HepG2 (cell line): ENCODE data around the gene PROX1. TPM values are rescaled to one million over a fixed set of nuclear protein-coding genes. Genes with fewer than 3 reads are reported as not detected.

Experiments
- ATAD3A ChIP-seq: sonication (generic); formaldehyde crosslinking; IDR thresholded peaks from 2 replicates; pipeline ENCODE4 v1.4.0; 2020; ENCODE audit warnings: missing genetic modification reagents
- FOXA1 ChIP-seq, 2 experiments: fragments of 450-650 bp in 1 of 2; sonication (generic) in 1 of 2; formaldehyde crosslinking in 1 of 2; IDR thresholded peaks; 2 replicates each; pipeline versions ENCODE4 v1.4.0 to v1.6.1; 2016 to 2020; ENCODE audit warnings: missing genetic modification reagents in 1 of 2
- HDAC2 ChIP-seq: sonication (generic); formaldehyde crosslinking; IDR thresholded peaks from 2 replicates; pipeline ENCODE4 v1.4.0; 2020; ENCODE audit warnings: missing genetic modification reagents
- HNF1A ChIP-seq, 2 experiments: sonication (generic) in 1 of 2; formaldehyde crosslinking in 1 of 2; IDR thresholded peaks; 2 replicates each; pipeline versions ENCODE4 v1.4.0 to v1.6.1; 2016 to 2020; ENCODE audit warnings: borderline replicate concordance in 1 of 2, low read depth in 1 of 2, mild to moderate bottlenecking in 1 of 2, missing genetic modification reagents in 1 of 2
- MAFG ChIP-seq: sonication (generic); formaldehyde crosslinking; IDR thresholded peaks from 2 replicates; pipeline ENCODE4 v1.5.1; 2020; ENCODE audit warnings: mild to moderate bottlenecking, missing genetic modification reagents
- PREB ChIP-seq: sonication (generic); formaldehyde crosslinking; IDR thresholded peaks from 2 replicates; pipeline ENCODE4 v1.4.0; 2020; ENCODE audit warnings: missing genetic modification reagents
- PTBP1 ChIP-seq: fragments of 200-400 bp; formaldehyde crosslinking; IDR thresholded peaks from 2 replicates; pipeline ENCODE4 v1.6.1; 2018; ENCODE audit warnings: low read length, low read depth; ENCODE audit not compliant: poor library complexity, severe bottlenecking
- RAD51 ChIP-seq: fragments of 450-650 bp; IDR thresholded peaks from 2 replicates; pipeline ENCODE4 v1.6.1; 2016; ENCODE audit warnings: borderline replicate concordance
- SNAPC4 ChIP-seq: sonication (generic); formaldehyde crosslinking; IDR thresholded peaks from 2 replicates; pipeline ENCODE4 v1.4.0; 2020; ENCODE audit warnings: mild to moderate bottlenecking, missing genetic modification reagents
- ZBTB33 ChIP-seq: sonication (generic); formaldehyde crosslinking; IDR thresholded peaks from 2 replicates; pipeline ENCODE4 v1.4.0; 2020; ENCODE audit warnings: missing genetic modification reagents
- ZNF678 ChIP-seq: sonication (generic); formaldehyde crosslinking; IDR thresholded peaks from 2 replicates; pipeline ENCODE4 v1.4.0; 2020; ENCODE audit warnings: mild to moderate bottlenecking, missing genetic modification reagents
- ZNF710 ChIP-seq: sonication (generic); formaldehyde crosslinking; IDR thresholded peaks from 2 replicates; pipeline ENCODE4 v1.5.0; 2020; ENCODE audit warnings: mild to moderate bottlenecking, missing genetic modification reagents, borderline replicate concordance
- ZNF724P ChIP-seq: sonication (generic); formaldehyde crosslinking; IDR thresholded peaks from 2 replicates; pipeline ENCODE4 v1.8.0; 2022; ENCODE audit warnings: missing genetic modification reagents, borderline replicate concordance
- ZNF75D ChIP-seq: sonication (generic); formaldehyde crosslinking; IDR thresholded peaks from 2 replicates; pipeline ENCODE4 v1.8.1; 2023; ENCODE audit warnings: missing genetic modification reagents, mild to moderate bottlenecking, borderline replicate concordance
- polyA plus RNA-seq, 8 experiments: library from polyadenylated mRNA; depleted of rRNA in 3 of 8; stranded (reverse) in 7 of 8; unstranded in 1 of 8; fragments of >200 nt; fragmentation: Illumina TruSeq in 4 of 8; extraction: Trizol in 4 of 8; gene quantifications; 2 replicates each; pipeline versions ENCODE4 v1.2.1 to v1.2.3, GENCODE V29; 2011 to 2016; ENCODE audit warnings: low read depth in 4 of 8, missing spikeins in 1 of 8, mixed read lengths in 1 of 8; ENCODE audit not compliant: insufficient read depth in 1 of 8
- total RNA-seq, 5 experiments: library from RNA; depleted of rRNA; stranded (reverse); fragments of >200 nt; fragmentation: Illumina TruSeq; extraction: Trizol; gene quantifications; 2 replicates each; pipeline ENCODE4 v1.2.3, GENCODE V29; 2016; ENCODE audit warnings: low read depth in 1 of 5

Gene PROX1
- total and polyA plus RNA-seq, 2 of the 13 experiments (the other 11 are each of a cell fraction or from before 2014, with no cell fraction given) = 12.3 to 30.2 TPM

- TF ChIP-seq SNAPC4 (CRISPR knock-in tag) = no peak
- TF ChIP-seq RAD51 = no peak
- TF ChIP-seq HDAC2 (CRISPR knock-in tag) = peak; percentile 83
- TF ChIP-seq ZNF678 (CRISPR knock-in tag) = no peak
- no peak for TF ChIP-seq PTBP1
- no peak for TF ChIP-seq ZBTB33 (CRISPR knock-in tag)
- TF ChIP-seq HNF1A (IDR thresholded peaks at IDR 0.05; ENCODE audit: low read depth) = peak; percentile 62; the same call in 1 of the 2 replicates
- TF ChIP-seq HNF1A (CRISPR knock-in tag; IDR thresholded peaks at IDR 0.05; ENCODE audit: borderline replicate concordance) = peak; percentile 61; the same call in 1 of the 2 replicates
- no peak for TF ChIP-seq ZNF75D (CRISPR knock-in tag)
- no peak for TF ChIP-seq MAFG (CRISPR knock-in tag)
- no peak for TF ChIP-seq ATAD3A
- TF ChIP-seq PREB = no peak
- TF ChIP-seq FOXA1 (IDR thresholded peaks at IDR 0.05) = peak; percentile 74
- TF ChIP-seq FOXA1 (CRISPR knock-in tag; IDR thresholded peaks at IDR 0.05) = peak; percentile 67
- TF ChIP-seq ZNF724P = no peak
- TF ChIP-seq ZNF710 (CRISPR knock-in tag) = no peak; the same call in 1 of the 2 replicates
Measured at GRCh38 chr1:213956295-213956770, 31.4 kb upstream of the PROX1 start (continued).
